PC-9 (cell line): Measurements from ENCODE around the gene CEP70. TPM values are rescaled to one million over a fixed set of nuclear protein-coding genes. Genes with fewer than 3 reads are reported as not detected.

ENCODE experiments used
- BruUV-seq: library from RNA; stranded (reverse); fragments of 400-500 nt; replicated peaks from 2 replicates; lab custom pipeline; 2021; lab: Mats Ljungman, UMichigan
- CTCF ChIA-PET: fragments of 300-600 bp; sonication (Branson Sonifier 250); formaldehyde crosslinking; loops from one replicate; lab custom pipeline; 2022; ENCODE audit warnings: antibody characterized with exemption; lab: Charles Lee
- POLR2A ChIA-PET: fragments of 300-600 bp; sonication (Branson Sonifier 250); formaldehyde crosslinking; loops from one replicate; lab custom pipeline; 2022; ENCODE audit warnings: antibody characterized with exemption; ENCODE audit not compliant: unreplicated experiment; lab: Charles Lee
- DNase-seq, 2 experiments: peaks; one replicate each; pipeline versions ENCODE4 v3.0.0 to v3.0.0-alpha.2; 2015 to 2022; ENCODE audit warnings: mixed read lengths in 1 of 2
- H2AFZ ChIP-seq: fragments of 200-600 bp; sonication (generic); 2 replicates; pipeline ENCODE4 v1.8.1; 2017; ENCODE audit warnings: antibody characterized with exemption
- H3F3A ChIP-seq: fragments of 200-600 bp; sonication (generic); 2 replicates; pipeline ENCODE4 v1.8.1; 2017; ENCODE audit warnings: antibody characterized with exemption, mild to moderate bottlenecking, low read depth; ENCODE audit not compliant: insufficient read depth
- H3K27ac ChIP-seq: fragments of 200-600 bp; sonication (generic); 2 replicates; pipeline ENCODE4 v1.6.1; 2016; ENCODE audit warnings: mixed run types
- H3K27me3 ChIP-seq: fragments of 200-600 bp; sonication (generic); 2 replicates; pipeline ENCODE4 v1.6.1; 2016; ENCODE audit warnings: low read depth, mixed run types; ENCODE audit not compliant: insufficient read depth
- H3K36me3 ChIP-seq: fragments of 200-600 bp; sonication (generic); 2 replicates; pipeline ENCODE4 v1.6.1; 2016; ENCODE audit warnings: low read depth, mixed run types
- H3K4me1 ChIP-seq: fragments of 200-600 bp; sonication (generic); replicated peaks from 2 replicates; pipeline ENCODE4 v1.6.1; 2016; ENCODE audit warnings: mixed run types; ENCODE audit not compliant: insufficient read depth
- H3K4me2 ChIP-seq: fragments of 200-600 bp; sonication (generic); 2 replicates; pipeline ENCODE4 v1.6.1; 2017; ENCODE audit warnings: mixed run types
- H3K4me3 ChIP-seq: fragments of 200-600 bp; sonication (generic); 2 replicates; pipeline ENCODE4 v1.6.1; 2016; ENCODE audit warnings: mixed run types
- H3K79me2 ChIP-seq: fragments of 200-600 bp; sonication (generic); 2 replicates; pipeline ENCODE4 v1.6.1; 2017; ENCODE audit warnings: low read depth, mixed run types
- H3K9me2 ChIP-seq: fragments of 200-600 bp; sonication (generic); 2 replicates; pipeline ENCODE4 v1.8.1; 2017; ENCODE audit warnings: mild to moderate bottlenecking; ENCODE audit not compliant: insufficient read depth
- H3K9me3 ChIP-seq: fragments of 200-600 bp; sonication (generic); 2 replicates; pipeline ENCODE4 v1.8.1; 2016; ENCODE audit warnings: low read depth; ENCODE audit not compliant: insufficient read depth
- H4K20me1 ChIP-seq: fragments of 200-600 bp; sonication (generic); 2 replicates; pipeline ENCODE4 v1.8.1; 2017; ENCODE audit not compliant: insufficient read depth
- EZH2 ChIP-seq: fragments of 200-600 bp; sonication (generic); IDR thresholded peaks from 2 replicates; pipeline ENCODE4 v1.8.0; 2017; ENCODE audit warnings: antibody characterized with exemption, low read depth
- intact Hi-C: fragments of 100-400 bp; cut with micrococcal nuclease; formaldehyde crosslinking; loops from one replicate; pipeline ENCODE4 v1.10.0; 2022; ENCODE audit not compliant: unreplicated experiment
- total RNA-seq: library from RNA; stranded (reverse); gene quantifications from 2 replicates; pipeline ENCODE4 v1.2.3, GENCODE V29; 2021
- TF ChIP-seq, protein P1 (sequence below): fragments of 200-600 bp; sonication (generic); conservative IDR thresholded peaks from 2 replicates; pipeline ENCODE4 v1.6.1; 2017; ENCODE audit warnings: mixed run types, antibody characterized with exemption, mild to moderate bottlenecking, moderate library complexity

Gene CEP70
- total RNA-seq, 1 experiment from 2014 or later, result 73.6 TPM

DNA sequence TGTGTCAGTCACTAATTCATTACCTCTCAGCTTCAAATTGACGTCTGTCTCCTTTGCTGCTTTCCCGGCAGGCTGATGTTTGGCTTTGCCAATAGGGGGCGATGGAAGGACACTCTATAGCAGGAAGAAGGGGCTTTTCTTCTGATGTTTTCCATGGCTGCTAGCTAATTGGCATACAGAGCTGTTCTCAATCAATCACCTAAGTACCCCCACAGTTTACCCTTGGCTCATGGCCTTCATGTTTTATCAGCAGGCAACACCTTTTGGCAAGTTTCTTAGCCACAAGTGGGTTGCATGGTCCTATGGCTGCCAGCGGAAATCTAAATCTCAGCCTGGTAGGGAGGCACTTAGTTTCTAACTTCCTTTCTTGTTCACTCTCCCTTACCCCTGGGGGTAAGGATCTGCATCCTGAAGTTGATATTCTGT is 114.6 kb downstream of the CEP70 start:
- Histone ChIP-seq H3K36me3 (no peaks in the 10 kb centered on the region), H4K20me1 (no peaks in the 10 kb centered on the region), H3K27ac (no peak overlapping the region), H3K27me3 (no peaks in the 10 kb centered on the region), H3F3A (no peaks in the 10 kb centered on the region), H3K4me1 (no peaks in the 10 kb centered on the region), H3K9me2 (no peaks in the 10 kb centered on the region), H3K4me3 (no peak overlapping the region), H2AFZ (no peak overlapping the region), H3K79me2 (no peaks in the 10 kb centered on the region), H3K9me3 (no peaks in the 10 kb centered on the region), H3K4me2 (no peak overlapping the region)
- CTCF ChIA-PET, result interaction anchor here (0.6 to 1.2 kb wide), 3 partner anchors 444 to 697 kb away, joined by 3 to 7 read pairs (median 3); no protein-coding TSS in a partner anchor
- TF ChIP-seq, protein P1, sequence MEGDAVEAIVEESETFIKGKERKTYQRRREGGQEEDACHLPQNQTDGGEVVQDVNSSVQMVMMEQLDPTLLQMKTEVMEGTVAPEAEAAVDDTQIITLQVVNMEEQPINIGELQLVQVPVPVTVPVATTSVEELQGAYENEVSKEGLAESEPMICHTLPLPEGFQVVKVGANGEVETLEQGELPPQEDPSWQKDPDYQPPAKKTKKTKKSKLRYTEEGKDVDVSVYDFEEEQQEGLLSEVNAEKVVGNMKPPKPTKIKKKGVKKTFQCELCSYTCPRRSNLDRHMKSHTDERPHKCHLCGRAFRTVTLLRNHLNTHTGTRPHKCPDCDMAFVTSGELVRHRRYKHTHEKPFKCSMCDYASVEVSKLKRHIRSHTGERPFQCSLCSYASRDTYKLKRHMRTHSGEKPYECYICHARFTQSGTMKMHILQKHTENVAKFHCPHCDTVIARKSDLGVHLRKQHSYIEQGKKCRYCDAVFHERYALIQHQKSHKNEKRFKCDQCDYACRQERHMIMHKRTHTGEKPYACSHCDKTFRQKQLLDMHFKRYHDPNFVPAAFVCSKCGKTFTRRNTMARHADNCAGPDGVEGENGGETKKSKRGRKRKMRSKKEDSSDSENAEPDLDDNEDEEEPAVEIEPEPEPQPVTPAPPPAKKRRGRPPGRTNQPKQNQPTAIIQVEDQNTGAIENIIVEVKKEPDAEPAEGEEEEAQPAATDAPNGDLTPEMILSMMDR, result peak; percentile 66
- no peak for TF ChIP-seq EZH2
- no TSS peak for BruUV-seq
- no peak for DNase-seq
- POLR2A ChIA-PET, result no interaction called here
- intact Hi-C loops, result loop anchor here (5.0 kb wide), 1 partner anchor 438 kb away; no protein-coding TSS in a partner anchor

DNA sequence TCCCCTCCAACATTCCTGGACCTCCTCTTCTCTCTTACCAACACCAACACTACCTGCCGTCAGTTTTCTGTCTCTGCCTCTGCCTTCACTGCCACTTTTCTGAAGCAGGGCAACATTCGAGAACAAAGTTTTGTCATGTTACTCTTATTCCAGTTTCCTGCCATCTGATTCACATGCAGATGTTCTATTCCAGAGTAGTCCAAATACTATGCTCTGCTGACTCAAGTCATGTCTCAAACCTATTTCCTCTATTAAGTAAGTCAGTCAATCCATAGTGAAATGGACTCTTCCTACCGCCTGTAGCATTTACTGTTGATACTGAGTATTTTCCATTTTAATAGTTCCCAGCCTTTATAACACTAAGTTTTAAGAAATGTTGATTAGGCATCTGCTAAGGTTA is 116.3 kb downstream of the CEP70 start:
- Histone ChIP-seq H3K79me2 (no peaks in the 10 kb centered on the region), H3K9me3 (no peaks in the 10 kb centered on the region), H3K4me3 (no peak overlapping the region), H3K36me3 (no peaks in the 10 kb centered on the region), H3K27ac (no peak overlapping the region), H3K4me2 (no peak overlapping the region), H3K4me1 (no peaks in the 10 kb centered on the region), H3K9me2 (no peaks in the 10 kb centered on the region), H2AFZ (no peak overlapping the region), H3F3A (no peaks in the 10 kb centered on the region), H4K20me1 (no peaks in the 10 kb centered on the region), H3K27me3 (no peaks in the 10 kb centered on the region)
- DNase-seq, result no peak
- intact Hi-C loops, result loop anchor here (5.0 kb wide), 1 partner anchor 440 kb away; no protein-coding TSS in a partner anchor
- ChIA-PET POLR2A (no interaction called here), CTCF (no interaction called here)
- no TSS peak for BruUV-seq
- TF ChIP-seq, protein P1, result no peak
- TF ChIP-seq EZH2, result no peak

DNA sequence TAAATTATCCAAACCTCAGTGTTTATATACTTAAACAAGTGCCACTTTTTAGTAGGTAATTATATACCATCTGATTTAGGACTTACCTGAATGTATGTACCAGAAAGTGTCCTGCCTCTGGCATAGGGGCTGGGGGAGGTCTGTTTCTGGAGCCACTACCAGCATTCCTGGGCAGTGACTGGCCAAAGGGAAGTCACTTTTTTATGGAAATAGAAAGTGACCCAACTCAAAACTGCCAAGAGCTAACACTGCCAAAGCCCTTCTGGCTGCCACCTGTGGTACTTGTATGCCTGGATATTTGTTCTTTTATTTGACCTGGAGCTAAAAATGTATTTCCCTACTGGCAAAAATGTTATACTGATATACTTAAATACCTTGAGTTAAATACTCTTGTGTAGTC is 116.9 kb downstream of the CEP70 start:
- no peaks in the 10 kb centered on the region for H3K27me3 ChIP-seq
- no peak overlapping the region for H3K4me2 ChIP-seq
- no peak overlapping the region for H3K4me3 ChIP-seq
- no peak overlapping the region for H3K27ac ChIP-seq
- no peak for DNase-seq
- H3K79me2 ChIP-seq, result no peaks in the 10 kb centered on the region
- CTCF ChIA-PET, result no interaction called here
- no peaks in the 10 kb centered on the region for H3K9me2 ChIP-seq
- no peaks in the 10 kb centered on the region for H3F3A ChIP-seq
- no TSS peak for BruUV-seq
- H3K4me1 ChIP-seq, result no peaks in the 10 kb centered on the region
- H3K36me3 ChIP-seq, result no peaks in the 10 kb centered on the region
- POLR2A ChIA-PET, result no interaction called here
- H4K20me1 ChIP-seq, result no peaks in the 10 kb centered on the region
- TF ChIP-seq, protein P1, result no peak
- TF ChIP-seq EZH2, result no peak
- intact Hi-C loops, result loop anchor here (5.0 kb wide), 1 partner anchor 440 kb away; no protein-coding TSS in a partner anchor
- H3K9me3 ChIP-seq, result no peaks in the 10 kb centered on the region
- H2AFZ ChIP-seq, result no peak overlapping the region
